A549 (cell line): ENCODE results near the gene XRCC3.

Source experiments
- POLR2AphosphoS2 ChIP-seq: conservative IDR thresholded peaks from 2 replicates; pipeline ENCODE4 v1.6.1; 2012; ENCODE audit warnings: low read length, improper control_type of control experiment, inconsistent platforms
- SMC3 ChIP-seq: fragments of >200 bp; sonication (Bioruptor Twin); formaldehyde crosslinking; IDR thresholded peaks from 3 replicates; pipeline ENCODE4 v1.6.1; 2018; ENCODE audit warnings: inconsistent platforms

DNA sequence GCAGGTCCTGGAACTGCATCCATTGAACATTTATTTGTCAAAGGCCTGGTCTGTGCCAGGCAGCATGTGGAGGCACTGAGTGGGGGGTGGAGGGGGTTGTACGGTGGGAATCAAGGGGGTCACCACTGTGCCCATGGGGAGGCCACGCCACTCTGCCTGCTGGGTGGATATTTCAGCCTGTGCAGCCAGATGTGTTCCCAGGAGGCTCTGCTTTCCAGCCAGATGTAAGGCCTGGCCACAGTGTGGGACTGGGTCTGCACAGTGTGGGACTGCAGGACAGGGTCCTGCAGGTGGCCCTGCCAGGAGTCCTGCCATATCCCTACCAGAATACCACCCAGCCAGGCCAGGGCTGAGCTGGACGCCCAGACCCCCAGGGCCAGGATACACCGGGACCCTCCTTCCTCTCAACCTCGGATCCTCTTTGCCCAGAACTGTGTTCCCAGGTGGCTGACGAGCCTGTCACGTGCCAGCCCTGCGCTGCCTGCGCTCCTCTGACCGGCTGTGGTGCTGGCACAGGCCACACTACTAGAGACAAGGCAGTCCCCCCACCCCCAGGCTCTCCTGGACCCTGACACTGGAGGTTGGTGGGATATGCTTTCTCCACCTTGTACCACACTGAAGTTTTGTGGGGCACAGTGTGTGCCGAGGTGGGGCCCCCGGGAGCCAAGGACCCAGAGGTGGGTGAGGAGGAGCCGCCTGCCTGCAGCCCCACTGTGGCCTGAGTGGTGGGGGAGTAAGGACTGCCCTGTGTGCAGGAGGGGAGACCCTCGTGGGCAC is 17.5 kb downstream of the XRCC3 start:
- TF ChIP-seq SMC3 = no peak
- TF ChIP-seq POLR2AphosphoS2 = no peak
